OCI-LY7 (cell line): ENCODE data around the gene MACROD2. TPM values are rescaled to one million over a fixed set of nuclear protein-coding genes. Genes with fewer than 3 reads are reported as not detected.

Experiments used
- BruUV-seq: library from RNA; stranded (reverse); fragments of 400-500 nt; replicated peaks from 2 replicates; lab custom pipeline; 2021; lab: Mats Ljungman, UMichigan
- CTCF ChIA-PET: fragments of 300-600 bp; sonication (Branson Sonifier 250); formaldehyde crosslinking; loops from one replicate; lab custom pipeline; 2022; ENCODE audit warnings: antibody characterized with exemption; ENCODE audit not compliant: unreplicated experiment; lab: Charles Lee
- POLR2A ChIA-PET: fragments of 300-600 bp; sonication (Branson Sonifier 250); formaldehyde crosslinking; loops from one replicate; lab custom pipeline; 2022; ENCODE audit warnings: antibody characterized with exemption; lab: Charles Lee
- DNase-seq: peaks from one replicate; pipeline ENCODE4 v3.0.0-alpha.2; 2015; ENCODE audit warnings: low spot score
- H2AFZ ChIP-seq: fragments of 200-600 bp; sonication (generic), shearing (Covaris generic); 2 replicates; pipeline ENCODE4 v1.6.1; 2014; ENCODE audit warnings: mild to moderate bottlenecking, antibody characterized with exemption, low read length, moderate library complexity
- H3K27ac ChIP-seq: fragments of 200-600 bp; sonication (generic); 2 replicates; pipeline ENCODE4 v1.5.1; 2014; ENCODE audit warnings: mixed run types, low read depth, mild to moderate bottlenecking, moderate library complexity, low read length, inconsistent platforms; ENCODE audit not compliant: poor library complexity, severe bottlenecking
- H3K36me3 ChIP-seq: fragments of 200-600 bp; sonication (generic); 2 replicates; pipeline ENCODE4 v1.6.1; 2014; ENCODE audit warnings: mild to moderate bottlenecking, antibody characterized with exemption, low read length, moderate library complexity, mixed read lengths; ENCODE audit not compliant: insufficient read depth
- H3K4me1 ChIP-seq: fragments of 200-600 bp; sonication (generic); 2 replicates; pipeline ENCODE4 v1.5.1; 2014; ENCODE audit warnings: mild to moderate bottlenecking, low read length; ENCODE audit not compliant: insufficient read depth, poor library complexity, severe bottlenecking
- H3K4me2 ChIP-seq: fragments of 200-600 bp; sonication (generic); 2 replicates; pipeline ENCODE4 v1.6.1; 2014; ENCODE audit warnings: mild to moderate bottlenecking, low read length
- H3K4me3 ChIP-seq: fragments of 200-600 bp; sonication (generic); 2 replicates; pipeline ENCODE4 v1.5.1; 2014; ENCODE audit warnings: mild to moderate bottlenecking, low read depth, low read length; ENCODE audit not compliant: poor library complexity, severe bottlenecking
- H3K79me2 ChIP-seq: fragments of 200-600 bp; sonication (generic); 2 replicates; pipeline ENCODE4 v1.6.1; 2016; ENCODE audit warnings: low read depth, mild to moderate bottlenecking, low read length, moderate library complexity, mixed read lengths; ENCODE audit not compliant: insufficient read depth
- H3K9me2 ChIP-seq: fragments of 200-600 bp; sonication (generic); 2 replicates; pipeline ENCODE4 v1.6.1; 2016; ENCODE audit warnings: mild to moderate bottlenecking, low read length, mixed read lengths; ENCODE audit not compliant: insufficient read depth
- H3K9me3 ChIP-seq: fragments of 200-600 bp; sonication (generic); 2 replicates; pipeline ENCODE4 v1.6.1; 2014; ENCODE audit warnings: mild to moderate bottlenecking, mixed run types, low read length, mixed read lengths
- H4K20me1 ChIP-seq: fragments of 200-600 bp; sonication (generic); 2 replicates; pipeline ENCODE4 v1.6.1; 2014; ENCODE audit warnings: mild to moderate bottlenecking, antibody characterized with exemption, low read length, moderate library complexity, mixed read lengths; ENCODE audit not compliant: insufficient read depth
- EZH2phosphoT487 ChIP-seq: fragments of 200-600 bp; sonication (generic); IDR thresholded peaks from 2 replicates; pipeline ENCODE4 v1.6.1; 2018; ENCODE audit warnings: low read depth, borderline replicate concordance, mild to moderate bottlenecking, mixed run types, antibody characterized with exemption, low read length, moderate library complexity, mixed read lengths
- intact Hi-C: fragments of 100-400 bp; cut with micrococcal nuclease; formaldehyde crosslinking; loops from one replicate; pipeline ENCODE4 v1.10.0; 2022; ENCODE audit not compliant: unreplicated experiment
- total RNA-seq, 2 experiments: library from RNA; depleted of rRNA in 1 of 2; stranded (reverse); fragments of >200 nt in 1 of 2; shearing (Covaris generic) in 1 of 2; gene quantifications; 2 replicates each; pipeline ENCODE4 v1.2.3, GENCODE V29; 2014 to 2022
- TF ChIP-seq, protein P1 (sequence below): fragments of 200-600 bp; sonication (generic); conservative IDR thresholded peaks from 2 replicates; pipeline ENCODE4 v1.5.1; 2014; ENCODE audit warnings: mild to moderate bottlenecking, antibody characterized with exemption, low read length, moderate library complexity, mixed read lengths

The MACROD2 gene
- total RNA-seq, 2 experiments from 2014 or later = 0.09 to 4.5 TPM

DNA sequence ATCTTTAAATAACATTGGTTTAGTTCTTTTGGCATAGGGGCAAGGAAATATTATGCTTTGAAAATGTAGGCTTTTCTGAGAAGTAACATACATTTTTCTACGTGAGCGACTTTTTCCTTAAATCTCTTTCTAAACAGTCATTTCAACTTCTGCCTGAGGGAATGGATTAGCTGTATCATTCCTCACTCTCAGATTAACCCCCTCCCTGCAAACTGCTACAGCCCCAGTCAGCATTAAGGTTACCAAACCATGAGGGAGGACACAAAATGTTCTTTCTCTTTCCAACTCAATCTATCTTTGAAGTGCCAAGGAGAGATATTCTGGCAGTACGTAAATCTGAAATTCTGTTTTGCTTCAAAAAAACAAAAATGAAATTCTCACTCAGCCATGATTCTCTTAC, 573.4 kb downstream of the MACROD2 start:
- no peak overlapping the region for H3K27ac ChIP-seq
- H3K4me1 ChIP-seq = no peaks in the 10 kb centered on the region
- H2AFZ ChIP-seq = no peak overlapping the region
- H3K4me2 ChIP-seq = no peak overlapping the region
- no peaks in the 10 kb centered on the region for H3K9me2 ChIP-seq
- no TSS peak for BruUV-seq
- no peaks in the 10 kb centered on the region for H3K9me3 ChIP-seq
- intact Hi-C loops = no loop called here
- TF ChIP-seq, protein P1, sequence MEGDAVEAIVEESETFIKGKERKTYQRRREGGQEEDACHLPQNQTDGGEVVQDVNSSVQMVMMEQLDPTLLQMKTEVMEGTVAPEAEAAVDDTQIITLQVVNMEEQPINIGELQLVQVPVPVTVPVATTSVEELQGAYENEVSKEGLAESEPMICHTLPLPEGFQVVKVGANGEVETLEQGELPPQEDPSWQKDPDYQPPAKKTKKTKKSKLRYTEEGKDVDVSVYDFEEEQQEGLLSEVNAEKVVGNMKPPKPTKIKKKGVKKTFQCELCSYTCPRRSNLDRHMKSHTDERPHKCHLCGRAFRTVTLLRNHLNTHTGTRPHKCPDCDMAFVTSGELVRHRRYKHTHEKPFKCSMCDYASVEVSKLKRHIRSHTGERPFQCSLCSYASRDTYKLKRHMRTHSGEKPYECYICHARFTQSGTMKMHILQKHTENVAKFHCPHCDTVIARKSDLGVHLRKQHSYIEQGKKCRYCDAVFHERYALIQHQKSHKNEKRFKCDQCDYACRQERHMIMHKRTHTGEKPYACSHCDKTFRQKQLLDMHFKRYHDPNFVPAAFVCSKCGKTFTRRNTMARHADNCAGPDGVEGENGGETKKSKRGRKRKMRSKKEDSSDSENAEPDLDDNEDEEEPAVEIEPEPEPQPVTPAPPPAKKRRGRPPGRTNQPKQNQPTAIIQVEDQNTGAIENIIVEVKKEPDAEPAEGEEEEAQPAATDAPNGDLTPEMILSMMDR = no peak
- DNase-seq = no peak
- H3K4me3 ChIP-seq = no peak overlapping the region
- no peaks in the 10 kb centered on the region for H3K79me2 ChIP-seq
- H4K20me1 ChIP-seq = no peaks in the 10 kb centered on the region
- H3K36me3 ChIP-seq = no peaks in the 10 kb centered on the region
- ChIA-PET POLR2A (no interaction called here), CTCF (no interaction called here)

DNA sequence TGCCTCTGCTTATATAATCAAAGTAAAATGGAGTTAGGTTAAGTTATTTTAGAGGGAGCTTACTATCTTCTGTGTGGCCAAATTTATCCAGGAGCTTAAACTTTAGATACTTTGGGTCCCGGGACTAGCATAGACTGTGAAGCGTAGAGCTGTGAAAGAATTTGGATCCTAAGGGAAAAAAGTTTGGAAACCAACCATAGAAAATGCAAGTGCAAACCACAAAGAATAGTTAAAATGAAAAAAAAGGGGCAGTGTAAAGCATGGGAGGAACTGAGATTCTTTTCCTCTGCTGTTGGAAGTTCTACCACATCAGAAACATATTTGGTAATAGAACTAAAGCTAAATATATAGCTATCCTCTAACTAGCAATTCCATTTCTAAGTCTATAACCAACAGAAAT, 574.3 kb downstream of the MACROD2 start:
- CTCF ChIA-PET = no interaction called here

DNA sequence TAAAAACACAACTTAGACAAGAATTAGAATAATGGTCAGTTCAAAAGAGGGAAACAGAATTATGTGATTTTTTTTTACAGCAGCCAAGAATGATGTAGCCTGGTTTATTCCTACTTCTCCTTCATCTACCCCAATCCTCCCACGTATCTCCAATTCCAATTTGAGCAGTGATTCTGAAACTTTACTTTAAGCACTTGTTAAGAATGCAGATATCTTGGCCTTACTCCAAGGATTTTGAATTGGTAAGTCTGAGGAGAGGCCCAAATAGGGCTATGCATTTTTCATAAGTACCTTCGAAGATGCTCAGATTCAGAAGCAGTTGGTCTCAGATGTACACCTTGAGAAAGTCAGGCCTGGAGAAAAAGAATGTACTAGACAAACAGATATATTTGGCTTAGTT, 575.5 kb downstream of the MACROD2 start:
- Histone ChIP-seq H4K20me1 (no peaks in the 10 kb centered on the region), H3K79me2 (no peaks in the 10 kb centered on the region), H3K4me2 (no peak overlapping the region), H3K27ac (no peak overlapping the region), H2AFZ (no peak overlapping the region), H3K36me3 (no peaks in the 10 kb centered on the region), H3K4me3 (no peak overlapping the region), H3K4me1 (no peaks in the 10 kb centered on the region), H3K9me3 (no peaks in the 10 kb centered on the region), H3K9me2 (no peaks in the 10 kb centered on the region)
- no peak for DNase-seq
- CTCF ChIA-PET = no interaction called here
- intact Hi-C loops = no loop called here
- no TSS peak for BruUV-seq
- POLR2A ChIA-PET = no interaction called here
- TF ChIP-seq, protein P1 = no peak
- TF ChIP-seq EZH2phosphoT487 = no peak

More for the DNA sequence above, 574.3 kb downstream of the MACROD2 start:
- H3K27ac ChIP-seq = no peak overlapping the region
- no TSS peak for BruUV-seq
- no peak overlapping the region for H2AFZ ChIP-seq
- intact Hi-C loops = no loop called here
- TF ChIP-seq EZH2phosphoT487 = no peak
- TF ChIP-seq, protein P1 = no peak
- H3K4me1 ChIP-seq = no peaks in the 10 kb centered on the region
- no peaks in the 10 kb centered on the region for H3K36me3 ChIP-seq
- no peaks in the 10 kb centered on the region for H4K20me1 ChIP-seq
- POLR2A ChIA-PET = no interaction called here
- H3K4me3 ChIP-seq = no peak overlapping the region
- DNase-seq = no peak
- no peaks in the 10 kb centered on the region for H3K79me2 ChIP-seq
- H3K4me2 ChIP-seq = no peak overlapping the region
- H3K9me2 ChIP-seq = no peaks in the 10 kb centered on the region
- no peaks in the 10 kb centered on the region for H3K9me3 ChIP-seq
